ENCODE results near the gene CFAP70. TPM values are rescaled to one million over a fixed set of nuclear protein-coding genes. Genes with fewer than 3 reads are reported as not detected.
A peak's percentile ranks its signal among the peaks of the same experiment; 100 is the strongest.

CFAP70 gene
- total RNA-seq, 1 experiment from 2014 or later, result 1.2 TPM

GRCh38 chr10:73253225-73253555 lies 105.5 kb downstream of the CFAP70 start:
- DNase-seq, result no peak
- Mint-ChIP-seq H3K4me1 (ENCODE audit: low read depth, unreplicated experiment) (peaks cover 26% of the 10 kb centered on the region), H3K27ac (ENCODE audit: unreplicated experiment) (peak overlapping the region; percentile 95), H3K4me3 (ENCODE audit: low read depth, unreplicated experiment) (peak overlapping the region; percentile 93), H3K9me3 (ENCODE audit: low read depth, unreplicated experiment) (no peaks in the 10 kb centered on the region), H3K36me3 (ENCODE audit: insufficient read depth, unreplicated experiment) (peaks cover 52% of the 10 kb centered on the region), H3K27me3 (ENCODE audit: unreplicated experiment) (no peaks in the 10 kb centered on the region)
- intact Hi-C loops (cut with micrococcal nuclease; ENCODE audit: unreplicated experiment), result no loop called here
- BruUV-seq (replicated peaks), result no TSS peak
- CTCF ChIA-PET, result interaction anchor here (0.6 to 1.5 kb wide), 4 partner anchors 9 to 46 kb away, joined by 3 to 4 read pairs (median 4); no protein-coding TSS in a partner anchor
- no peak for TF ChIP-seq CTCF (IDR thresholded peaks at IDR 0.05; ENCODE audit: unreplicated experiment)

- intact Hi-C loops (cut with micrococcal nuclease; ENCODE audit: unreplicated experiment), result no loop called here
- no peak for TF ChIP-seq CTCF (IDR thresholded peaks at IDR 0.05; ENCODE audit: unreplicated experiment)
- peak within 1 kb of the TSS; percentile 95 for H3K27ac Mint-ChIP-seq (ENCODE audit: unreplicated experiment)
- H3K27me3 Mint-ChIP-seq (ENCODE audit: unreplicated experiment), result no peaks in the 10 kb centered on the region
- peaks cover 55% of the 10 kb centered on the region for H3K36me3 Mint-ChIP-seq (ENCODE audit: insufficient read depth, unreplicated experiment)
- peak; percentile 95 for DNase-seq
- H3K4me1 Mint-ChIP-seq (ENCODE audit: low read depth, unreplicated experiment), result peaks cover 28% of the 10 kb centered on the region
- BruUV-seq (replicated peaks), result TSS peak; percentile 80
- CTCF ChIA-PET, result interaction anchor here (0.6 to 1.5 kb wide), 6 partner anchors 9 to 680 kb away, joined by 3 to 10 read pairs (median 4); no protein-coding TSS in a partner anchor
- peak within 1 kb of the TSS; percentile 93 for H3K4me3 Mint-ChIP-seq (ENCODE audit: low read depth, unreplicated experiment)
- H3K9me3 Mint-ChIP-seq (ENCODE audit: low read depth, unreplicated experiment), result no peaks in the 10 kb centered on the region
Observed at GRCh38 chr10:73252445-73253224, 106.0 kb downstream of the CFAP70 start, which contains the start of gene MRPS16. MRPS16 (minus strand) TSS chr10:73252644; CDS start chr10:73252482, 162 bp downstream.

- no peak for DNase-seq
- TSS peak; percentile 62 for BruUV-seq (replicated peaks)
- H3K27me3 Mint-ChIP-seq (ENCODE audit: unreplicated experiment), result no peaks in the 10 kb centered on the region
- CTCF ChIA-PET, result interaction anchor here (0.6 to 1.5 kb wide), 3 partner anchors 10 to 679 kb away, joined by 4 to 10 read pairs (median 5); no protein-coding TSS in a partner anchor
- H3K27ac Mint-ChIP-seq (ENCODE audit: unreplicated experiment), result peak overlapping the region; percentile 95
- no peaks in the 10 kb centered on the region for H3K9me3 Mint-ChIP-seq (ENCODE audit: low read depth, unreplicated experiment)
- H3K4me1 Mint-ChIP-seq (ENCODE audit: low read depth, unreplicated experiment), result peaks cover 25% of the 10 kb centered on the region
- intact Hi-C loops (cut with micrococcal nuclease; ENCODE audit: unreplicated experiment), result no loop called here
- TF ChIP-seq CTCF (IDR thresholded peaks at IDR 0.05; ENCODE audit: unreplicated experiment), result no peak
- H3K36me3 Mint-ChIP-seq (ENCODE audit: insufficient read depth, unreplicated experiment), result peaks cover 63% of the 10 kb centered on the region
- peak overlapping the region; percentile 93 for H3K4me3 Mint-ChIP-seq (ENCODE audit: low read depth, unreplicated experiment)
Observed at GRCh38 chr10:73251683-73252444, 106.8 kb downstream of the CFAP70 start.

GRCh38 chr10:73248259-73248724 lies 110.4 kb downstream of the CFAP70 start:
- H3K36me3 Mint-ChIP-seq (ENCODE audit: insufficient read depth, unreplicated experiment), result peaks cover 96% of the 10 kb centered on the region
- H3K4me3 Mint-ChIP-seq (ENCODE audit: low read depth, unreplicated experiment), result peak overlapping the region; percentile 91
- peaks cover 43% of the 10 kb centered on the region for H3K4me1 Mint-ChIP-seq (ENCODE audit: low read depth, unreplicated experiment)
- no peak for DNase-seq
- CTCF ChIA-PET, result interaction anchor here (1.5 kb wide), 1 partner anchor 14 kb away, joined by 3 read pairs; no protein-coding TSS in a partner anchor
- no peak for TF ChIP-seq CTCF (IDR thresholded peaks at IDR 0.05; ENCODE audit: unreplicated experiment)
- BruUV-seq (replicated peaks), result no TSS peak
- intact Hi-C loops (cut with micrococcal nuclease; ENCODE audit: unreplicated experiment), result no loop called here
- H3K9me3 Mint-ChIP-seq (ENCODE audit: low read depth, unreplicated experiment), result no peaks in the 10 kb centered on the region
- H3K27me3 Mint-ChIP-seq (ENCODE audit: unreplicated experiment), result no peaks in the 10 kb centered on the region
- H3K27ac Mint-ChIP-seq (ENCODE audit: unreplicated experiment), result peak overlapping the region; percentile 94

Measured in Calu3 (cell line).